Measurements from ENCODE around the gene TSTD1. TPM values are rescaled to one million over a fixed set of nuclear protein-coding genes. Genes with fewer than 3 reads are reported as not detected.

Gene TSTD1
- total RNA-seq, 2 experiments from 2014 or later: 26.0 to 42.8 TPM

- H3K27me3 Mint-ChIP-seq: no peaks in the 10 kb centered on the region
- no peak overlapping the region for H3K4me3 Mint-ChIP-seq
- intact Hi-C loops (cut with DNase I, micrococcal nuclease): loop anchor here in 1 of 2 experiments (5.0 kb wide), 1 partner anchor 50 kb away; no protein-coding TSS in a partner anchor
- no peaks in the 10 kb centered on the region for H3K36me3 Mint-ChIP-seq (ENCODE audit: low read depth)
- no peak overlapping the region for H3K27ac Mint-ChIP-seq
- H3K4me1 Mint-ChIP-seq: peaks cover 28% of the 10 kb centered on the region
- no peak for ATAC-seq
- H3K9me3 Mint-ChIP-seq (ENCODE audit: low read depth): no peaks in the 10 kb centered on the region
- ChIA-PET POLR2A (interaction anchor here (1.1 kb wide), 1 partner anchor 58 kb away, joined by 4 read pairs; no protein-coding TSS in a partner anchor), CTCF (interaction anchor here (0.9 to 1.6 kb wide), 4 partner anchors 8 to 177 kb away, joined by 3 to 9 read pairs (median 6); partner anchors contain the start of gene F11R)
- DNase-seq: no peak
Observed at GRCh38 chr1:161012420-161012819, 26.3 kb downstream of the TSTD1 start.

- Mint-ChIP-seq H3K27me3 (no peaks in the 10 kb centered on the region), H3K27ac (peak overlapping the region; percentile 28), H3K4me3 (no peak overlapping the region), H3K36me3 (ENCODE audit: low read depth) (no peaks in the 10 kb centered on the region), H3K4me1 (peaks cover 26% of the 10 kb centered on the region), H3K9me3 (ENCODE audit: low read depth) (no peaks in the 10 kb centered on the region)
- no peak for ATAC-seq
- intact Hi-C loops (cut with DNase I, micrococcal nuclease): loop anchor here in 1 of 2 experiments (5.0 kb wide), 1 partner anchor 47 kb away; no protein-coding TSS in a partner anchor
- CTCF ChIA-PET: interaction anchor here (0.6 to 1.4 kb wide), 4 partner anchors 15 to 347 kb away, joined by 3 to 4 read pairs (median 3); no protein-coding TSS in a partner anchor
- POLR2A ChIA-PET: no interaction called here
- no peak for DNase-seq
Observed at GRCh38 chr1:161009602-161010211, 29.1 kb downstream of the TSTD1 start.

DNA sequence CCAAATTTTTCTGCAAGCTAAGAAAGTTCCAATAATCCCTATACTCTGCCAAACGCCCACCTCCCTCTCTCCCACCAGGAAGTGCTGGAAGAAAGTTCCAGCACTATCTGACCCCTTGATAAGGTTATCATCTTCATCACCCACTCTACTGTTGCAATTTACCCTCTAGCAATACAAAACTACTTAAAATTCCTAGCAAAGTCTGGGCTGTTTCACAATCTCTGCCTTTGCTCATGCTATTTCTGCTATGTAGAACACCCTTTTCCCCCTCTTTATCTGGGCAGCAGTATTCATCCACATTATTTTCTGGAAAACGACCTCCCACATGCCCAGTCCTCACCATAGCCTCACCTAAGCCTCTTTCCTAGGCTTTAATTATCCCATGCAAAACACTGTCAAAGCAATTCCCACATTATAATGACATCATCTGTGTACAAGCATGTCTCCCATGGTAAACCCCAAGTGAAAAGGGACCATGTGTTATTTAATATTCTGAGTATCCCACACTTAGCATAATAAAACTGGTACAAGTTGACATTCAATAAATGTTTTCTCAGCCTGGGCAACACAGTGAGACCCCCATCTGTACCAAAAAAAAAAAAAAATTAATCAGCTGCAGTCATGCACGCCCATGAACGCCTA, 29.8 kb downstream of the TSTD1 start:
- CTCF ChIA-PET: interaction anchor here (0.6 to 1.4 kb wide), 3 partner anchors 16 to 346 kb away, joined by 3 read pairs; no protein-coding TSS in a partner anchor
- H3K27ac Mint-ChIP-seq: peak overlapping the region; percentile 20
- ATAC-seq (no peak), DNase-seq (no peak)
- no peaks in the 10 kb centered on the region for H3K9me3 Mint-ChIP-seq (ENCODE audit: low read depth)
- no peak overlapping the region for H3K4me3 Mint-ChIP-seq
- POLR2A ChIA-PET: no interaction called here
- H3K27me3 Mint-ChIP-seq: no peaks in the 10 kb centered on the region
- H3K36me3 Mint-ChIP-seq (ENCODE audit: low read depth): no peaks in the 10 kb centered on the region
- intact Hi-C loops (cut with DNase I, micrococcal nuclease): no loop called here
- H3K4me1 Mint-ChIP-seq: peaks cover 23% of the 10 kb centered on the region

GRCh38 chr1:161007369-161007768, 31.4 kb downstream of the TSTD1 start:
- H3K9me3 Mint-ChIP-seq (ENCODE audit: low read depth): no peaks in the 10 kb centered on the region
- H3K27me3 Mint-ChIP-seq: no peaks in the 10 kb centered on the region

GRCh38 chr1:161006563-161006962, 32.2 kb downstream of the TSTD1 start:
- no peak for ATAC-seq

More at GRCh38 chr1:161007369-161007768, 31.4 kb downstream of the TSTD1 start:
- POLR2A ChIA-PET: no interaction called here
- Mint-ChIP-seq H3K4me1 (peaks cover 9% of the 10 kb centered on the region), H3K36me3 (ENCODE audit: low read depth) (no peaks in the 10 kb centered on the region), H3K4me3 (no peak overlapping the region), H3K27ac (no peak overlapping the region)
- DNase-seq (no peak), ATAC-seq (no peak)
- CTCF ChIA-PET: interaction anchor here (0.7 to 1.6 kb wide), 3 partner anchors 10 to 57 kb away, joined by 3 to 9 read pairs (median 4); partner anchors contain the start of gene F11R
- intact Hi-C loops (cut with DNase I, micrococcal nuclease): no loop called here

DNA sequence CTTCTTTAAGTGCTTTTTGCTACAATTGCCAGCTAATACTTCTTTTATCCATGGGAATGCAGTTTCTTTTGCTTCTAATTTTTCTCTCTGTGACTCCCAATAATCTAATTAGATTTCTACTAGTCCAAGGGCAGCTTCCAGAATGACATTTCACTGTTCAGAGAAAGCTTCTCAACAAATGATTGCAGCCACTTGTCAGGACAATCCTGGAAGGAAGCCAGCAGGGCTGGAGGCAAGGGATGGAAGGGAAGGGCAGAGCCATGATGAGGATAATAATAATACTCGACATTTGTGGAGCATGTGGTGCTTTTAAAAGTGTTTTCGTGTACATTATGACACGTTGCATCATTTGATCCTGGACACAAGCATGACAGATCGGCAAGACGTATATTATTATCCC, 37.2 kb downstream of the TSTD1 start:
- Mint-ChIP-seq H3K4me3 (no peak overlapping the region), H3K27me3 (no peaks in the 10 kb centered on the region), H3K27ac (no peak overlapping the region), H3K4me1 (peaks cover 4% of the 10 kb centered on the region), H3K9me3 (ENCODE audit: low read depth) (no peaks in the 10 kb centered on the region), H3K36me3 (ENCODE audit: low read depth) (peaks cover 5% of the 10 kb centered on the region)
- DNase-seq: no peak
- ChIA-PET POLR2A (no interaction called here), CTCF (interaction anchor here (0.6 to 1.5 kb wide), 4 partner anchors 11 to 158 kb away, joined by 3 to 5 read pairs (median 4); no protein-coding TSS in a partner anchor)
- intact Hi-C loops (cut with DNase I, micrococcal nuclease): no loop called here
- no peak for ATAC-seq

More at GRCh38 chr1:161006563-161006962, 32.2 kb downstream of the TSTD1 start:
- intact Hi-C loops (cut with DNase I, micrococcal nuclease): no loop called here
- Mint-ChIP-seq H3K27me3 (no peaks in the 10 kb centered on the region), H3K9me3 (ENCODE audit: low read depth) (no peaks in the 10 kb centered on the region), H3K4me1 (peaks cover 4% of the 10 kb centered on the region), H3K4me3 (no peak overlapping the region), H3K36me3 (ENCODE audit: low read depth) (no peaks in the 10 kb centered on the region), H3K27ac (no peak overlapping the region)
- ChIA-PET POLR2A (no interaction called here), CTCF (interaction anchor here (1.0 to 1.6 kb wide), 3 partner anchors 9 to 32 kb away, joined by 3 to 9 read pairs (median 4); partner anchors contain the start of genes F11R and TSTD1)
- DNase-seq: no peak

DNA sequence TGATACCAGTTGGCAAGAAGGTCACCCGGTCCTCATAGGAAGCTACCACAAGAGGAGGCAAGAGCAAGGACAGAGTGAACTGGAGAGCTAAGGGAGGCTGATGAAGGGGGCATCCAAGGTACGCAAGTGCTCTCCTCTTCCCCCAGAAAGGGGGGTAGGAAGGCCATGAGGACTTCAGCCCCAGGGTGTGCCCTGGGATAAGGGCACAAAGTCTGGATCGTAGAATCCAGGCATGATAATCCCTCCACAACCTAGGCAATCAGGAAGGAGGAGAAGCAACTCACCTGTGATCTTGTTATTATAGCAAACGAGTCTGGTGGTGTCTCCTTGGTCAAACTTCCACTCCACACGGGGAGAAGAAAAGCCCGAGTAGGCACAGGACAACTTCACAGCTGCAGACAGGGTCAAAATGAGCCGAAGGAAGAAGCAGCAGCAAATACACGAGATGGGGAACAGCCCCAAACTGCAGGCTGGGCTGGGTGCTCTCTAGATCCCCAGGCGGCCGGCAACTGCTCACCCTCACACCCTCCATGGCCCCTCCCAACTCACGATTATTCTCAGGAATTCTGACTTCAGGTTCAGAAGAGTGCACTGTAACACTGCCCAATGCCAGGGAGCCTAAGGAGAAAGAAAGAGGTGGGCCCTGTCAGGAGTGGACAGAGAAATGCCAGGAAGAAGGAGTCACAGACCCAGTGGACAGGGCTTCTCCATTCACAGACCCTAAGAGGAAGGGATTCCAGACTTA, 37.9 kb downstream of the TSTD1 start:
- intact Hi-C loops (cut with DNase I, micrococcal nuclease): no loop called here
- ChIA-PET POLR2A (interaction anchor here (0.7 kb wide), 1 partner anchor 28 kb away, joined by 3 read pairs; no protein-coding TSS in a partner anchor), CTCF (interaction anchor here (0.6 to 1.6 kb wide), 6 partner anchors 10 to 586 kb away, joined by 3 to 9 read pairs (median 4); no protein-coding TSS in a partner anchor)
- peaks cover 6% of the 10 kb centered on the region for H3K4me1 Mint-ChIP-seq
- ATAC-seq: no peak
- H3K36me3 Mint-ChIP-seq (ENCODE audit: low read depth): peaks cover 5% of the 10 kb centered on the region
- no peak for DNase-seq
- no peaks in the 10 kb centered on the region for H3K27me3 Mint-ChIP-seq
- no peak overlapping the region for H3K4me3 Mint-ChIP-seq
- H3K9me3 Mint-ChIP-seq (ENCODE audit: low read depth): no peaks in the 10 kb centered on the region
- H3K27ac Mint-ChIP-seq: no peak overlapping the region

GRCh38 chr1:160999376-160999775, 39.4 kb downstream of the TSTD1 start:
- no peak overlapping the region for H3K4me3 Mint-ChIP-seq
- peaks cover 5% of the 10 kb centered on the region for H3K36me3 Mint-ChIP-seq (ENCODE audit: low read depth)
- peaks cover 18% of the 10 kb centered on the region for H3K4me1 Mint-ChIP-seq
- no peaks in the 10 kb centered on the region for H3K9me3 Mint-ChIP-seq (ENCODE audit: low read depth)
- intact Hi-C loops (cut with DNase I, micrococcal nuclease): loop anchor here in 1 of 2 experiments (2.0 kb wide), 1 partner anchor 97 kb away; no protein-coding TSS in a partner anchor
- ATAC-seq (no peak), DNase-seq (no peak)
- H3K27ac Mint-ChIP-seq: no peak overlapping the region
- ChIA-PET CTCF (interaction anchor here (0.6 to 1.6 kb wide), 6 partner anchors 9 to 162 kb away, joined by 3 to 9 read pairs (median 3); partner anchors contain the start of gene USF1), POLR2A (interaction anchor here (0.6 kb wide), 1 partner anchor 64 kb away, joined by 8 read pairs; no protein-coding TSS in a partner anchor)
- no peaks in the 10 kb centered on the region for H3K27me3 Mint-ChIP-seq

DNA sequence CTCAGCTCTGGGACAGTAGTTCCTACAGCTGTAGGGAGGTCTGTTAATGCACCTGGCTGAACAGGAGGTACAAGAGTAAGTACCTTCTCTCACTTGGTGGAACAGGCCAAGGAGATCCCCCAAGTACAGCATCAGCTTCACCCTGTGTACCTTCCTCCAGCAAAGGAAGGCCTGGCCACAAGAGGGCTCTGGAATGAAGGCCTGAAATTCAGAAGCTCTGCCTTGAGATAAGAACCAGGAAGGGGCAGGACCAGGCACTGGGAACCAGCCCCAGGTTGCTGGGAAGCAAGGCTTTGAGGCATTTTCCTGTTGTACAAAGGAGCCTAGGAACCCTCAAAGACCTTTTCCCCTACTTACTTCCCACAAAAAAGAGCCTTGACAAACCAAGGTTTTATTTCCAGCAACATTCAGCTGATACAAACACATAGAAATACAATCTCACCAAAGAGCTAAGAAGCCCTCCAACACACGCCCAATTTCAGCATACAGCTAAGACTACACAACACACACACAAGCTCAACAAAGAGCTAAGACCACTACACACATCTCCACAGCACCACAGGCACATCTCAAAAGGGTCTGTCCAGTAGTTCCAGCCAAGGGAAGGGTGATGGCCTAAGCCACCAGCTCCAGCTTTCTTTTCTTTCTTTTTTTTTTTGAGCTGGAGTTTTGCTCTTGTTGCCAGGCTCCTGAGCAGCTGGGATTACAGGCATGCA, 41.3 kb downstream of the TSTD1 start:
- Mint-ChIP-seq H3K36me3 (ENCODE audit: low read depth) (peaks cover 5% of the 10 kb centered on the region), H3K27me3 (no peaks in the 10 kb centered on the region), H3K4me1 (peaks cover 18% of the 10 kb centered on the region), H3K9me3 (ENCODE audit: low read depth) (no peaks in the 10 kb centered on the region), H3K27ac (peak overlapping the region; percentile 58), H3K4me3 (no peak overlapping the region)
- peak; percentile 71 for DNase-seq
- intact Hi-C loops (cut with DNase I, micrococcal nuclease): loop anchor here (1.0 to 2.0 kb wide), 3 partner anchors 99 to 142 kb away; no protein-coding TSS in a partner anchor
- peak; percentile 81 for ATAC-seq
- ChIA-PET POLR2A (interaction anchor here (0.5 to 1.2 kb wide), 2 partner anchors 18 to 49 kb away, joined by 3 read pairs; no protein-coding TSS in a partner anchor), CTCF (interaction anchor here (0.6 to 3.1 kb wide), 33 partner anchors 8 to 896 kb away, joined by 3 to 39 read pairs (median 3); partner anchors contain the start of genes ARHGAP30, F11R, KLHDC9 and TSTD1)

- Mint-ChIP-seq H3K4me1 (peaks cover 18% of the 10 kb centered on the region), H3K9me3 (ENCODE audit: low read depth) (no peaks in the 10 kb centered on the region), H3K36me3 (ENCODE audit: low read depth) (peaks cover 5% of the 10 kb centered on the region), H3K27ac (no peak overlapping the region), H3K4me3 (no peak overlapping the region), H3K27me3 (no peaks in the 10 kb centered on the region)
- CTCF ChIA-PET: interaction anchor here (0.6 to 3.1 kb wide), 11 partner anchors 8 to 375 kb away, joined by 3 to 39 read pairs (median 4); partner anchors contain the start of gene KLHDC9
- intact Hi-C loops (cut with DNase I, micrococcal nuclease): no loop called here
- POLR2A ChIA-PET: no interaction called here
- ATAC-seq (no peak), DNase-seq (no peak)
Observed at GRCh38 chr1:160996178-160996577, 42.6 kb downstream of the TSTD1 start.
